ENCODE measurements around the gene KRTAP10-1. TPM values are rescaled to one million over a fixed set of nuclear protein-coding genes. Genes with fewer than 3 reads are reported as not detected.
A peak's percentile ranks its signal among the peaks of the same experiment; 100 is the strongest.
"Not testable (repeated sequence)": the region's sequence is repeated elsewhere in the genome, so short reads cannot be mapped to it uniquely, and the experiment has no call there.

The KRTAP10-1 gene
- total RNA-seq, 2 donors from 2014 or later: not detected

- no peak for ATAC-seq
- intact Hi-C loops (cut with DNase I, micrococcal nuclease): loop anchor here in 1 of 2 donors (10.0 kb wide), 1 partner anchor 283 kb away; no protein-coding TSS in a partner anchor
Observed at GRCh38 chr21:44511219-44511937, 28.6 kb downstream of the KRTAP10-1 start.

GRCh38 chr21:44510508-44511218 lies 29.3 kb downstream of the KRTAP10-1 start:
- DNase-seq: peak; percentile 44 to 76
- ATAC-seq: peak; percentile 87
- intact Hi-C loops (cut with DNase I, micrococcal nuclease): loop anchor here in 1 of 2 donors (10.0 kb wide), 1 partner anchor 284 kb away; no protein-coding TSS in a partner anchor

More at GRCh38 chr21:44511219-44511937, 28.6 kb downstream of the KRTAP10-1 start:
- no peak for DNase-seq

- ATAC-seq: no peak
Observed at GRCh38 chr21:44510109-44510507, 29.9 kb downstream of the KRTAP10-1 start.

DNA sequence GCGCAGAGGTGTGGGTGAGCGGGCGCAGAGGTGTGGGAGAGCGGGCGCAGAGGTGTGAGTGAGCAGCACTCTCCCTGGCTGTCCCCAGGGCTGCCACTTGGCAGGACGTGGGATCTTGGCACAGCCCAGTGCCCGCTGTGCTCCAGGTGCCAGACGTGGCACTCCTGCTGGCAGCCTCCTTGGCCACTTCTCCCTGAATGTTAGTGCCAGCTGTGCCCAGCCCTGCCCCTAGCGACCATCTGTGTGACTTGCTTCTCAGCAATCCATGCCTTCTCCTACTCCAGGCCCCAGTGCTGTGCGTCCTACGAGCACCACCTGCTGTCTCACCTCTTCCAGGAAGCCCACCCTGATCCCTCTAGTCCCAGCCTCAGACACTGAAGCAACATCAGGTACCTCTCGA lies 30.5 kb downstream of the KRTAP10-1 start:
- DNase-seq: peak; percentile 68 to 77

More at GRCh38 chr21:44510109-44510507, 29.9 kb downstream of the KRTAP10-1 start:
- intact Hi-C loops (cut with DNase I, micrococcal nuclease): loop anchor here in 1 of 2 donors (10.0 kb wide), 1 partner anchor 285 kb away; no protein-coding TSS in a partner anchor
- no peak for DNase-seq

GRCh38 chr21:44508711-44509445 lies 31.1 kb downstream of the KRTAP10-1 start:
- ATAC-seq: no peak

More for the DNA sequence above, 30.5 kb downstream of the KRTAP10-1 start:
- ATAC-seq: peak; percentile 92
- intact Hi-C loops (cut with DNase I, micrococcal nuclease): no loop called here

GRCh38 chr21:44508426-44508710 lies 31.6 kb downstream of the KRTAP10-1 start:
- DNase-seq: no peak
- no peak for ATAC-seq
- intact Hi-C loops (cut with DNase I, micrococcal nuclease): no loop called here

More at GRCh38 chr21:44508711-44509445, 31.1 kb downstream of the KRTAP10-1 start:
- DNase-seq: no peak
- intact Hi-C loops (cut with DNase I, micrococcal nuclease): no loop called here

DNA sequence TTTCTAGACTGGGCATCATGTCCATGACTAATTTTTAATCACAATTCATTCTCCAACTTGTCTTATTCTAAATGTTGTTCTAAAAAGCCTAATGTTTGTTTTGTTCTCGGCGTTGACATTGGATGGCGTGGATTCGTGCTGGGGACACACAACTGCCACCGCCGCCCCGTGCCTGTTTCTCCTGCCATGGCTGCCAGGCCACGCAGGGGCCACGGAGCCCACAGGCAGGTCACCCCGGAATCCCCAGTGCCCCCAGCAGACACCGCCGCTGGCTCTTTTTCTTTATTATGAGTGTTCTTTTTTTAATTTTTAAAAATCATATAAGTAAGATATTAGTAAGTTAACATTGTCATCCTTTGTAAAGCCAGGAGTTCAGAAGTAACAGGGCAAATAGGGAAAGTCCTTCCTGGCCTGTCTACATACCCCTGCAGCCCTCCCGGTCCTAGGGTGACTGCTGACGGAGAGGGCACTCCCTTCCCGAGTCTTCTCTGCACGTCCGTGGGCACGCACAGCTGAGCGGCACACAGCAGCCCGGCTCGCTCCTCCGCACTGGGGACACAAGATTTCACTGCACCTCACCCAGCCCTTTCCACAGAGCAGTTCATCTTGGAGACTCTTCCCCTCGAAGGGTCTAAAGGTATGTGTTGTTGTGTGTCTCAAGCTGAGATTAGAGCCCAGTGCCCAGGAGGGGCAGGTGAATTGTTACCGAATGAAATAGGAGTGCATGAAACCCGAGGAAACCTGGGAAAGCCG lies 32.1 kb downstream of the KRTAP10-1 start:
- intact Hi-C loops (cut with DNase I, micrococcal nuclease): no loop called here
- DNase-seq: no peak
- no peak for ATAC-seq

GRCh38 chr21:44506279-44507255 lies 33.4 kb downstream of the KRTAP10-1 start:
- ATAC-seq: no peak
- no peak for DNase-seq
- intact Hi-C loops (cut with DNase I, micrococcal nuclease): no loop called here

DNA sequence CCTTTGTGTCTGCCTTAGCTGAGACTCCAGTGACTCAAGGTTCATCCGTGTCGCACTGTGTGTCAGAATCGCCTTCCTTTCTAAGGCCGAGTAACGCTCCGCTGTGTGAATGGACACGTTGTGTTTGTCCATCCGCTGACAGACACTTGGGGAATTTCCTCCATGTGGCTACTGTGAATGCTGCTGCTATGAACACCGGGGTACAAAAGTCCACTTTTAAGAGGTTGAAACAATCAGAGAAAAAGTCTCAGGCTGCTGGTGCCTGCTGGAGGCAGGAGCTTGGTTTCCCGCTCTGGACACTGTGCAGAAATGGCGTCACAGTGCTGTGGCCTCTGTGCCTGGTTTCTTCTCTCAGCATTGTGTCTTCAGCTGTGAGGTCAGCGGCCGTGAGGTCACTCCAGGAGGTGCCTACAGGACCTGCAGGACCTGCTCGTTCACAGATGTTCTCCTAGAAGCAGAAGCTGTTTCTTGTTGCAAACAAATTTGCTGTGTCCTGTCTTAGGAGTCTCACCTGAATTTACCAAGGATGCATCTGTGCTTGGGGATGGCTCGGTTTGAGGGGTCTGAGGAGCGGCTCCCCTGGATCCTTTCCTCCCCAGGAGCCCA lies 34.2 kb downstream of the KRTAP10-1 start:
- intact Hi-C loops (cut with DNase I, micrococcal nuclease): no loop called here
- ATAC-seq (no peak), DNase-seq (no peak)

DNA sequence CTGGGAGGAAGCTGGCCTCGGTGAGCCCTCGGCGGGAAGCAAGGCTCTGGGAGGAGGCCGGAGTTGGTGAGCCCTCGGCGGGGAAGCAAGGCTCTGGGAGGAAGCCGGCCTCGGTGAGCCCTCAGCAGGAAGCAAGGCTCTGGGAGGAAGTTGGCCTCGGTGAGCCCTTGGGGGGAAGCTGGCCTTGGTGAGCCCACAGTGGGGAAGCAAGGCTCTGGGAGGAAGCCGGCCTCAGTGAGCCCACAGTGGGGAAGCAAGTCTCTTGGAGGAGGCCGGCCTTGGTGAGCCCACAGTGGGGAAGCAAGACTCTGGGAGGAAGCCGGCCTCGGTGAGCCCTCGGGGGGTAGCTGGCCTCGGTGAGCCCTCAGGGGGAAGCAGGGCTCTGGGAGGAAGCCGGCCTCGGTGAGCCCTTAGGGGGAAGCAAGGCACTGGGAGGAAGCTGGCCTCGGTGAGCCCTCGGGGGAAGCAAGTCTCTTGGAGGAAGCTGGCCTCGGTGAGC lies 36.0 kb downstream of the KRTAP10-1 start:
- intact Hi-C loops (cut with DNase I, micrococcal nuclease): no loop called here
- DNase-seq: no peak
- ATAC-seq: no peak

DNA sequence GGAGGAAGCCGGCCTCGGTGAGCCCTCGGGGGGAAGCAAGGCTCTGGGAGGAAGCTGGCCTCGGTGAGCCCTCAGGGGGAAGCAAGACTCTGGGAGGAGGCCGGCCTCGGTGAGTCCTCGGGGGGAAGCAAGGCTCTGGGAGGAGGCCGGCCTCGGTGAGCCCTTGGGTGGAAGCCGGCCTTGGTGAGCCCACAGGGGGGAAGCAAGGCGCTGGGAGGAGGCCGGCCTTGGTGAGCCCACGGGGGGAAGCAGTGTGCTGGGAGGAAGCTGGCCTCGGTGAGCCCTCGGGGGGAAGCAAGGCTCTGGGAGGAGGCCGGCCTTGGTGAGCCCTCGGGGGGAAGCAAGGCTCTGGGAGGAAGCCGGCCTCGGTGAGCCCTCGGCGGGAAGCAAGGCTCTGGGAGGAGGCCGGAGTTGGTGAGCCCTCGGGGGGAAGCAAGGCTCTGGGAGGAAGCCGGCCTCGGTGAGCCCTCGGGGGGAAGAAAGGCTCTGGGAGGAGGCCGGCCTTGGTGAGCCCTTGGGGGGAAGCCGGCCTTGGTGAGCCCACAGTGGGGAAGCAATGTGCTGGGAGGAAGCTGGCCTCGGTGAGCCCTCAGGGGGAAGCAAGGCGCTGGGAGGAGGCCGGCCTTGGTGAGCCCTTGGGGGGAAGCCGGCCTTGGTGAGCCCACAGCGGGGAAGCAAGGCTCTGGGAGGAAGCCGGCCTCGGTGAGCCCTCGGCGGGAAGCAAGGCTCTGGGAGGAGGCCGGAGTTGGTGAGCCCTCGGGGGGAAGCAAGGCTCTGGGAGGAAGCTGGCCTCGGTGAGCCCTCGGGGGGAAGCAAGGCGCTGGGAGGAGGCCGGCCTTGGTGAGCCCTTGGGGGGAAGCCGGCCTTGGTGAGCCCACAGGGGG lies 36.7 kb downstream of the KRTAP10-1 start:
- intact Hi-C loops (cut with DNase I, micrococcal nuclease); DNase-seq; ATAC-seq: not testable (repeated sequence)

GRCh38 chr21:44502171-44502958 lies 37.6 kb downstream of the KRTAP10-1 start:
- intact Hi-C loops (cut with DNase I, micrococcal nuclease): no loop called here
- no peak for DNase-seq
- ATAC-seq: no peak

GRCh38 chr21:44500111-44500510 lies 39.9 kb downstream of the KRTAP10-1 start:
- ATAC-seq (no peak), DNase-seq (no peak)
- intact Hi-C loops (cut with DNase I, micrococcal nuclease): no loop called here

DNA sequence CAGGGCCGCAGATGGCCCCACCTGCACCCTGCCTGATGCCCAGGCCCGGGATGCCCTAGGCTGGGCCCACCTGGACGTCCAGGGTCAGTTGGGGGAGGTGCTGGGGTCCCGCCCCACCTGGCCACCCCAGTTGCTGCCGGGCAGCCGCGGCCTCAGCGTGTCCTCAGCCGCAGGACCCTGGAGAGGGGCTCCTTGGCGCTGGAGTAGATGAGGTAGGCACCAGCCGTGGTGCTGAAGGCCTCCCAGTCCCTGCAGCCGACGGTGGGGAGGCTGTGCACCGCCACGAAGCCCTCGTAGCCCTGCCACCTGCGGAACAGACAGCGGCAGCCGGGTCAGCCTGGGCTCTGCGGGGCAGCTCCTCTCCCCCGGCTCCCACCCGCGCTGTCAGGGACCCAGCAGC lies 40.4 kb downstream of the KRTAP10-1 start:
- intact Hi-C loops (cut with DNase I, micrococcal nuclease): no loop called here
- DNase-seq (no peak), ATAC-seq (no peak)

DNA sequence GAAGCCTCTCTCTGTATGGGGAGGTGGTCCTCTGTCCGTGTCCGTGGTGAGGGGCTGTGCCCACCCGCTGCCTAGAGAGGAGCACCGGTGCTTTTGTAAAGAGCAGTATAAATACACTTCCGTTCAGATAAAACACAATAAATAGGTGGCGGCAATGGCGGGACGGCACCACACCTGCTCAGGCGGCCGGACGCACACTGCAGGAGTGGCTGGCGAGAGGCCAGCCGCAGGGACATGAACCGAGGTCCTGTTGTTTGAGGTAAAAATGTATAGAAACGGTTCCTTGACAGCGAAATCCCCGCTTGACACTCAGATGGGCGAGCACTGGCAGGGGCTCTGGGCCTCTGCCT lies 40.8 kb downstream of the KRTAP10-1 start:
- DNase-seq (peak in 1 of 2 donors; percentile 54), ATAC-seq (peak; percentile 88)
- intact Hi-C loops (cut with DNase I, micrococcal nuclease): no loop called here
